ENCODE measurements around the gene TMEM132D. TPM values are rescaled to one million over a fixed set of nuclear protein-coding genes. Genes with fewer than 3 reads are reported as not detected.

TMEM132D gene
- total and polyA plus RNA-seq, 2 experiments from 2014 or later = 2.0 to 2.4 TPM

GRCh38 chr12:129606239-129606638, 297.6 kb downstream of the TMEM132D start:
- Histone ChIP-seq H3K36me3 (replicated peaks; ENCODE audit: insufficient read depth, low read depth) (no peaks in the 10 kb centered on the region), H3K79me2 (no peaks in the 10 kb centered on the region), H3K9me3 (ENCODE audit: low read depth) (peaks cover 3% of the 10 kb centered on the region), H3K9me2 (replicated peaks; ENCODE audit: insufficient read depth) (no peaks in the 10 kb centered on the region), H3K4me3 (no peak overlapping the region), H3K4me2 (no peak overlapping the region), H2AFZ (no peak overlapping the region), H3K27ac (peak overlapping the region; percentile 48), H3K4me1 (ENCODE audit: insufficient read depth) (peaks cover 24% of the 10 kb centered on the region), H4K20me1 (ENCODE audit: insufficient read depth, poor library complexity, severe bottlenecking) (no peaks in the 10 kb centered on the region), H3K27me3 (no peaks in the 10 kb centered on the region)
- DNase-seq (ENCODE audit: low spot score) = no peak
- TF ChIP-seq EZH2phosphoT487 (IDR thresholded peaks at IDR 0.05; ENCODE audit: low read depth, severe bottlenecking, unreplicated experiment) (no peak), CTCF (IDR thresholded peaks at IDR 0.05; ENCODE audit: poor library complexity) (no peak), EZH2 (IDR thresholded peaks at IDR 0.05; ENCODE audit: borderline replicate concordance) (no peak)
- 93% methylated on average over 7 of the region's 7 CpGs for WGBS (ENCODE audit: low lambda C conversion rate, missing lambda C conversion rate)

GRCh38 chr12:129605666-129606065, 298.2 kb downstream of the TMEM132D start:
- Histone ChIP-seq H3K9me2 (replicated peaks; ENCODE audit: insufficient read depth) (no peaks in the 10 kb centered on the region), H4K20me1 (ENCODE audit: insufficient read depth, poor library complexity, severe bottlenecking) (no peaks in the 10 kb centered on the region), H3K36me3 (replicated peaks; ENCODE audit: insufficient read depth, low read depth) (no peaks in the 10 kb centered on the region), H3K79me2 (no peaks in the 10 kb centered on the region), H3K4me1 (ENCODE audit: insufficient read depth) (peaks cover 22% of the 10 kb centered on the region), H3K4me2 (no peak overlapping the region), H3K27ac (peak overlapping the region; percentile 48), H2AFZ (no peak overlapping the region), H3K9me3 (ENCODE audit: low read depth) (peaks cover 3% of the 10 kb centered on the region), H3K4me3 (no peak overlapping the region), H3K27me3 (no peaks in the 10 kb centered on the region)
- WGBS (ENCODE audit: low lambda C conversion rate, missing lambda C conversion rate) = 59% methylated on average over 2 of the region's 2 CpGs
- TF ChIP-seq EZH2 (IDR thresholded peaks at IDR 0.05; ENCODE audit: borderline replicate concordance) (no peak), EZH2phosphoT487 (IDR thresholded peaks at IDR 0.05; ENCODE audit: low read depth, severe bottlenecking, unreplicated experiment) (no peak), CTCF (IDR thresholded peaks at IDR 0.05; ENCODE audit: poor library complexity) (no peak)
- no peak for DNase-seq (ENCODE audit: low spot score)

GRCh38 chr12:129604506-129604905, 299.3 kb downstream of the TMEM132D start:
- Histone ChIP-seq H4K20me1 (ENCODE audit: insufficient read depth, poor library complexity, severe bottlenecking) (no peaks in the 10 kb centered on the region), H2AFZ (no peak overlapping the region), H3K4me2 (no peak overlapping the region), H3K36me3 (replicated peaks; ENCODE audit: insufficient read depth, low read depth) (no peaks in the 10 kb centered on the region), H3K27ac (no peak overlapping the region), H3K4me1 (ENCODE audit: insufficient read depth) (peaks cover 17% of the 10 kb centered on the region), H3K79me2 (no peaks in the 10 kb centered on the region), H3K9me3 (ENCODE audit: low read depth) (peaks cover 3% of the 10 kb centered on the region), H3K27me3 (no peaks in the 10 kb centered on the region), H3K4me3 (no peak overlapping the region), H3K9me2 (replicated peaks; ENCODE audit: insufficient read depth) (no peaks in the 10 kb centered on the region)
- DNase-seq (ENCODE audit: low spot score) = no peak
- TF ChIP-seq EZH2phosphoT487 (IDR thresholded peaks at IDR 0.05; ENCODE audit: low read depth, severe bottlenecking, unreplicated experiment) (no peak), EZH2 (IDR thresholded peaks at IDR 0.05; ENCODE audit: borderline replicate concordance) (no peak), CTCF (IDR thresholded peaks at IDR 0.05; ENCODE audit: poor library complexity) (no peak)
- WGBS (ENCODE audit: low lambda C conversion rate, missing lambda C conversion rate) = 86% methylated on average over 4 of the region's 4 CpGs

GRCh38 chr12:129599406-129599805, 304.4 kb downstream of the TMEM132D start:
- Histone ChIP-seq H3K4me1 (ENCODE audit: insufficient read depth) (no peaks in the 10 kb centered on the region), H3K79me2 (no peaks in the 10 kb centered on the region), H3K4me2 (no peak overlapping the region), H3K9me3 (ENCODE audit: low read depth) (peaks cover under 1% of the 10 kb centered on the region), H2AFZ (no peak overlapping the region), H4K20me1 (ENCODE audit: insufficient read depth, poor library complexity, severe bottlenecking) (no peaks in the 10 kb centered on the region), H3K27ac (no peak overlapping the region), H3K36me3 (replicated peaks; ENCODE audit: insufficient read depth, low read depth) (no peaks in the 10 kb centered on the region), H3K27me3 (no peaks in the 10 kb centered on the region), H3K9me2 (replicated peaks; ENCODE audit: insufficient read depth) (no peaks in the 10 kb centered on the region), H3K4me3 (no peak overlapping the region)
- no peak for TF ChIP-seq CTCF (IDR thresholded peaks at IDR 0.05; ENCODE audit: poor library complexity)
- no peak for TF ChIP-seq EZH2 (IDR thresholded peaks at IDR 0.05; ENCODE audit: borderline replicate concordance)
- TF ChIP-seq EZH2phosphoT487 (IDR thresholded peaks at IDR 0.05; ENCODE audit: low read depth, severe bottlenecking, unreplicated experiment) = no peak
- DNase-seq (ENCODE audit: low spot score) = no peak
- WGBS (ENCODE audit: low lambda C conversion rate, missing lambda C conversion rate) = 42% methylated on average over 1 of the region's 1 CpG
